ENCODE data around the gene NBL1. TPM values are rescaled to one million over a fixed set of nuclear protein-coding genes. Genes with fewer than 3 reads are reported as not detected.

The NBL1 gene
- total and polyA plus RNA-seq, 10 of the 15 experiments (the other 5 are each of a cell fraction or from before 2014, with no cell fraction given), result 0.13 to 2.4 (median 0.81) TPM; not detected in 1

Other genes with a start within 250 kb of the NBL1 start
- gene CAPZB, start 158.8 kb upstream of the NBL1 start, total RNA-seq (2014; rRNA removed), result 88.3 and 104 TPM in 2 replicates
- 204 TPM in 2 replicates for gene CAPZB, start 158.8 kb upstream of the NBL1 start, total RNA-seq (2014; rRNA removed; fragmentation: Illumina TruSeq; extraction: Trizol)
- 393 and 404 TPM in 2 replicates for gene CAPZB, start 158.8 kb upstream of the NBL1 start, total RNA-seq (2021)
- gene CAPZB, start 158.8 kb upstream of the NBL1 start, polyA plus RNA-seq (2011; rRNA removed), result 138 and 184 TPM in 2 replicates
- 409 and 454 TPM in 2 replicates for gene CAPZB, start 158.8 kb upstream of the NBL1 start, polyA plus RNA-seq (2014; fragmentation: Illumina TruSeq; extraction: Trizol)
- 100 to 1,000 TPM; 121 to 147 TPM for gene CAPZB, start 158.8 kb upstream of the NBL1 start, polyA plus RNA-seq (2014; fragmentation: Nextera tagmentation; extraction: Ambion mirVana)
- gene CAPZB, start 158.8 kb upstream of the NBL1 start, polyA plus RNA-seq (2014; rRNA removed), result 198 and 222 TPM in 2 replicates
- 100 to 1,000 TPM; 324 to 365 TPM for gene CAPZB, start 158.8 kb upstream of the NBL1 start, polyA plus RNA-seq (2016; fragmentation: Nextera tagmentation; extraction: Ambion mirVana)
- gene HTR6, start 20.6 kb downstream of the NBL1 start, total RNA-seq (2014; rRNA removed), result 1.0 and 1.2 TPM in 2 replicates
- 0.28 and 0.31 TPM in 2 replicates for gene HTR6, start 20.6 kb downstream of the NBL1 start, total RNA-seq (2014; rRNA removed; fragmentation: Illumina TruSeq; extraction: Trizol)
- gene HTR6, start 20.6 kb downstream of the NBL1 start, total RNA-seq (2021), result 4.3 and 5.3 TPM in 2 replicates
- 0.03 TPM in 1 of 2 replicates, not detected in the other for gene HTR6, start 20.6 kb downstream of the NBL1 start, polyA plus RNA-seq (2011; rRNA removed)
- gene HTR6, start 20.6 kb downstream of the NBL1 start, polyA plus RNA-seq (2014; fragmentation: Illumina TruSeq; extraction: Trizol), result 0.22 TPM in 1 of 2 replicates, not detected in the other
- gene HTR6, start 20.6 kb downstream of the NBL1 start, polyA plus RNA-seq (2014; fragmentation: Nextera tagmentation; extraction: Ambion mirVana), result not detected
- gene HTR6, start 20.6 kb downstream of the NBL1 start, polyA plus RNA-seq (2014; rRNA removed), result 2.7 and 3.8 TPM in 2 replicates
- 1 to 10 TPM; 2.2 to 2.5 TPM for gene HTR6, start 20.6 kb downstream of the NBL1 start, polyA plus RNA-seq (2016; fragmentation: Nextera tagmentation; extraction: Ambion mirVana)
- gene TMCO4, start 155.6 kb downstream of the NBL1 start, total RNA-seq (2014; rRNA removed), result 15.5 and 20.8 TPM in 2 replicates
- 8.9 and 11.6 TPM in 2 replicates for gene TMCO4, start 155.6 kb downstream of the NBL1 start, total RNA-seq (2014; rRNA removed; fragmentation: Illumina TruSeq; extraction: Trizol)
- gene TMCO4, start 155.6 kb downstream of the NBL1 start, total RNA-seq (2021), result 17.8 and 19.1 TPM in 2 replicates
- gene TMCO4, start 155.6 kb downstream of the NBL1 start, polyA plus RNA-seq (2011; rRNA removed), result 6.1 and 8.0 TPM in 2 replicates
- gene TMCO4, start 155.6 kb downstream of the NBL1 start, polyA plus RNA-seq (2014; fragmentation: Illumina TruSeq; extraction: Trizol), result 7.1 and 11.9 TPM in 2 replicates
- gene TMCO4, start 155.6 kb downstream of the NBL1 start, polyA plus RNA-seq (2014; fragmentation: Nextera tagmentation; extraction: Ambion mirVana), result 1 to 10 TPM; 2.4 to 3.1 TPM
- 14.5 and 15.1 TPM in 2 replicates for gene TMCO4, start 155.6 kb downstream of the NBL1 start, polyA plus RNA-seq (2014; rRNA removed)
- 10 to 100 TPM; 14.0 to 14.9 TPM for gene TMCO4, start 155.6 kb downstream of the NBL1 start, polyA plus RNA-seq (2016; fragmentation: Nextera tagmentation; extraction: Ambion mirVana)
- not detected in 2 replicates for gene RNF186, start 171.0 kb downstream of the NBL1 start, total RNA-seq (2014; rRNA removed)
- gene RNF186, start 171.0 kb downstream of the NBL1 start, total RNA-seq (2014; rRNA removed; fragmentation: Illumina TruSeq; extraction: Trizol), result not detected in 2 replicates
- not detected in 2 replicates for gene RNF186, start 171.0 kb downstream of the NBL1 start, total RNA-seq (2021)
- gene RNF186, start 171.0 kb downstream of the NBL1 start, polyA plus RNA-seq (2011; rRNA removed), result not detected in 2 replicates
- not detected in 2 replicates for gene RNF186, start 171.0 kb downstream of the NBL1 start, polyA plus RNA-seq (2014; fragmentation: Illumina TruSeq; extraction: Trizol)
- not detected for gene RNF186, start 171.0 kb downstream of the NBL1 start, polyA plus RNA-seq (2014; fragmentation: Nextera tagmentation; extraction: Ambion mirVana)
- not detected in 2 replicates for gene RNF186, start 171.0 kb downstream of the NBL1 start, polyA plus RNA-seq (2014; rRNA removed)
- gene RNF186, start 171.0 kb downstream of the NBL1 start, polyA plus RNA-seq (2016; fragmentation: Nextera tagmentation; extraction: Ambion mirVana), result not detected
- 4.3 and 6.3 TPM in 2 replicates for gene OTUD3, start 238.1 kb downstream of the NBL1 start, total RNA-seq (2014; rRNA removed)
- gene OTUD3, start 238.1 kb downstream of the NBL1 start, total RNA-seq (2014; rRNA removed; fragmentation: Illumina TruSeq; extraction: Trizol), result 8.0 TPM in 2 replicates
- gene OTUD3, start 238.1 kb downstream of the NBL1 start, total RNA-seq (2021), result 5.1 and 8.4 TPM in 2 replicates
- 8.9 and 10.9 TPM in 2 replicates for gene OTUD3, start 238.1 kb downstream of the NBL1 start, polyA plus RNA-seq (2011; rRNA removed)
- 5.3 and 6.7 TPM in 2 replicates for gene OTUD3, start 238.1 kb downstream of the NBL1 start, polyA plus RNA-seq (2014; fragmentation: Illumina TruSeq; extraction: Trizol)
- under 1 TPM; 0.77 to 1.00 TPM for gene OTUD3, start 238.1 kb downstream of the NBL1 start, polyA plus RNA-seq (2014; fragmentation: Nextera tagmentation; extraction: Ambion mirVana)
- 5.3 and 7.4 TPM in 2 replicates for gene OTUD3, start 238.1 kb downstream of the NBL1 start, polyA plus RNA-seq (2014; rRNA removed)
- 1 to 10 TPM; 1.8 to 1.9 TPM for gene OTUD3, start 238.1 kb downstream of the NBL1 start, polyA plus RNA-seq (2016; fragmentation: Nextera tagmentation; extraction: Ambion mirVana)

Data from GM12878 (cell line).